Memory B cell (primary cell): ENCODE data around the gene GAP43.

Experiments used
- ATAC-seq: fragments of 150-1000 bp; cut with Tn5 transposase; 2 replicates; pipeline ENCODE4 v1.10.0; 2021; ENCODE audit warnings: low read depth, mild to moderate bottlenecking, moderate library complexity
- DNase-seq, 2 donors: peaks; one replicate each; pipeline ENCODE4 v3.0.0; 2022; ENCODE audit warnings: low spot score in 2 of 2
- H3K27ac Mint-ChIP-seq: one replicate; pipeline ENCODE4 v1.8.0; 2022; ENCODE audit warnings: mild to moderate bottlenecking, moderate library complexity, mixed read lengths
- H3K27me3 Mint-ChIP-seq: one replicate; pipeline ENCODE4 v1.8.0; 2022; ENCODE audit warnings: mixed read lengths
- H3K36me3 Mint-ChIP-seq: one replicate; pipeline ENCODE4 v1.8.0; 2022; ENCODE audit warnings: mild to moderate bottlenecking, mixed read lengths
- H3K4me1 Mint-ChIP-seq: one replicate; pipeline ENCODE4 v1.8.0; 2022; ENCODE audit warnings: mixed read lengths
- H3K4me3 Mint-ChIP-seq: one replicate; pipeline ENCODE4 v1.8.0; 2022; ENCODE audit warnings: mild to moderate bottlenecking, moderate library complexity, mixed read lengths
- H3K9me3 Mint-ChIP-seq: one replicate; pipeline ENCODE4 v1.8.0; 2022; ENCODE audit warnings: mixed read lengths

The GAP43 gene

GRCh38 chr3:115623044-115623868 lies at the start of gene GAP43:
GAP43 (plus strand) TSS chr3:115623510; CDS start chr3:115623690, 180 bp downstream.
- Mint-ChIP-seq H3K27ac (no peak within 1 kb of the TSS), H3K4me3 (peak within 1 kb of the TSS; percentile 37), H3K36me3 (no peaks in the 10 kb centered on the region)

DNA sequence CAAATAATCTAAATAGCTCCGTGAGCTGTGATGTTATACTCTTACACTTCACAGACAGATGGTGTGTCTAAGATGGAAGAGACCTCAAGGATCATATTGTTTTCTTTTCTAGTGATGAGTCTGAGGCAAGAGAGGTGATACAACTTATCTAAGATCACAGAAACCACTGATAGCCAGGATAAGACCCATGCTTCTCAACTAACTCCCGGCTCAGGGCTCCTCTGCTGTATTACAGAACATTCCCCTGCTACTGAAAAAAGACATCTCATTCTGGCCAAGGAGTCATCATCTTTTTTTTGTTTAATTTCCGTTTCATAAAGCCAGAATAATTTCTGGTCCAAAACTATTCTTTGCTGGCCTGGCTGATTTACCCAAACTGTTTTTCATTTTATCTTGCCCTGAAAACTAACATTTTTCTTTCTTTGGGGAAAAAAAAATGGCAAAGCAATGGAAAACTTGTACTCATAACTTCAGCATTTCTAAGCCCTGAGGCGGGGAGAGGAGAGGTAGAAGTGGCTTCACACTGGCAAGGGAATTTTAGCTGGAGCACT lies 46.9 kb upstream of the GAP43 start:
- no peak overlapping the region for H3K27ac Mint-ChIP-seq
- H3K4me1 Mint-ChIP-seq = no peaks in the 10 kb centered on the region
- ATAC-seq = no peak

More at GRCh38 chr3:115623044-115623868, at the start of gene GAP43:
- Mint-ChIP-seq H3K4me1 (peaks cover 11% of the 10 kb centered on the region), H3K9me3 (no peaks in the 10 kb centered on the region), H3K27me3 (peaks cover 17% of the 10 kb centered on the region)
- no peak for DNase-seq
- peak; percentile 52 for ATAC-seq

GRCh38 chr3:115577000-115577399 lies 46.3 kb upstream of the GAP43 start:
- H3K27me3 Mint-ChIP-seq = peaks cover 11% of the 10 kb centered on the region
- H3K36me3 Mint-ChIP-seq = no peaks in the 10 kb centered on the region
- DNase-seq = no peak
- H3K4me1 Mint-ChIP-seq = no peaks in the 10 kb centered on the region
- no peaks in the 10 kb centered on the region for H3K9me3 Mint-ChIP-seq
- H3K4me3 Mint-ChIP-seq = no peak overlapping the region
- no peak for ATAC-seq
- no peak overlapping the region for H3K27ac Mint-ChIP-seq

More for the DNA sequence above, 46.9 kb upstream of the GAP43 start:
- Mint-ChIP-seq H3K27me3 (peaks cover 11% of the 10 kb centered on the region), H3K4me3 (no peak overlapping the region), H3K9me3 (no peaks in the 10 kb centered on the region), H3K36me3 (no peaks in the 10 kb centered on the region)
- DNase-seq = no peak

DNA sequence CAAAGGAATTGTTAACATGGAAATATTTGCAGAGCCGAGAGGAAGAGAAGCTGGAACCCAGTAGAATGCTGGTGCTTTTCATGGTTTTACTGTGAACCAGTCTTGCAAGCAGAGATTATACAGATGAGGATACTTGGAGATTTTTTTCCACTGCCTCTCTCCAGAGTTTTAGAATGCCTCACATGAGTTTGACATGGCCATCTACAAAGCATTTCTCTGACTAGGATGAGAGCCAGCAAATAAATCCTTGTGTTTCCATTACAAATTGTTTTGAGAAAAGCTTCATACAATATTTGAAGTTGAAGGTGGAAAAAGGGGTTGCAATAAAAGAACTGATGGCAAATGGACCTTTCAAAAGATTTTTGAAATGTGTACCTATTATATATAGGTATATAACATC lies 45.0 kb upstream of the GAP43 start:
- DNase-seq (no peak), ATAC-seq (no peak)
- Mint-ChIP-seq H3K4me3 (no peak overlapping the region), H3K4me1 (no peaks in the 10 kb centered on the region), H3K9me3 (no peaks in the 10 kb centered on the region), H3K36me3 (no peaks in the 10 kb centered on the region), H3K27ac (no peak overlapping the region), H3K27me3 (peaks cover 11% of the 10 kb centered on the region)

DNA sequence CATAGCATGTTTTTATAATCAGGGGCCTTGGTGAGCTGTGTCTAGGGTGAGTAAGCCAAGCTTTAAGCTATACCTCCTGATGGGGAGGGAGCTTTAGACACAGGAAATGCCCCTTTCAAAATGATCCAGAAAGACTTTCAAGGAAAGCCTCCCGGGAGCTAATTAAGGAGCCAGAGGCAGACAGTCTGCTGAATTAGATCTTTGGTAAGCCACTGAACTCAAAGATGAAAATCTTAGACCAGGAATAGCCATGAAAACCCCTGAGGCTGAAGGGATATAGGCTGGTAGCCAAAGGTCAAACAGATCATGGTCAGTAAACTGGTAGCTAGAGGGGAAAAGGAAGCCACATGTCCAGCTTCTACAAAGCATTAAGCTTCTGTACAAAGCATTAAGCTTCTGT lies 42.7 kb upstream of the GAP43 start:
- Mint-ChIP-seq H3K4me1 (no peaks in the 10 kb centered on the region), H3K27me3 (peaks cover 7% of the 10 kb centered on the region), H3K9me3 (no peaks in the 10 kb centered on the region), H3K36me3 (no peaks in the 10 kb centered on the region), H3K27ac (no peak overlapping the region), H3K4me3 (no peak overlapping the region)
- DNase-seq (no peak), ATAC-seq (no peak)

- Mint-ChIP-seq H3K36me3 (no peaks in the 10 kb centered on the region), H3K27ac (no peak overlapping the region), H3K27me3 (peaks cover 7% of the 10 kb centered on the region), H3K9me3 (no peaks in the 10 kb centered on the region), H3K4me3 (no peak overlapping the region), H3K4me1 (no peaks in the 10 kb centered on the region)
- no peak for ATAC-seq
- no peak for DNase-seq
Observed at GRCh38 chr3:115581362-115582135, 41.8 kb upstream of the GAP43 start.

DNA sequence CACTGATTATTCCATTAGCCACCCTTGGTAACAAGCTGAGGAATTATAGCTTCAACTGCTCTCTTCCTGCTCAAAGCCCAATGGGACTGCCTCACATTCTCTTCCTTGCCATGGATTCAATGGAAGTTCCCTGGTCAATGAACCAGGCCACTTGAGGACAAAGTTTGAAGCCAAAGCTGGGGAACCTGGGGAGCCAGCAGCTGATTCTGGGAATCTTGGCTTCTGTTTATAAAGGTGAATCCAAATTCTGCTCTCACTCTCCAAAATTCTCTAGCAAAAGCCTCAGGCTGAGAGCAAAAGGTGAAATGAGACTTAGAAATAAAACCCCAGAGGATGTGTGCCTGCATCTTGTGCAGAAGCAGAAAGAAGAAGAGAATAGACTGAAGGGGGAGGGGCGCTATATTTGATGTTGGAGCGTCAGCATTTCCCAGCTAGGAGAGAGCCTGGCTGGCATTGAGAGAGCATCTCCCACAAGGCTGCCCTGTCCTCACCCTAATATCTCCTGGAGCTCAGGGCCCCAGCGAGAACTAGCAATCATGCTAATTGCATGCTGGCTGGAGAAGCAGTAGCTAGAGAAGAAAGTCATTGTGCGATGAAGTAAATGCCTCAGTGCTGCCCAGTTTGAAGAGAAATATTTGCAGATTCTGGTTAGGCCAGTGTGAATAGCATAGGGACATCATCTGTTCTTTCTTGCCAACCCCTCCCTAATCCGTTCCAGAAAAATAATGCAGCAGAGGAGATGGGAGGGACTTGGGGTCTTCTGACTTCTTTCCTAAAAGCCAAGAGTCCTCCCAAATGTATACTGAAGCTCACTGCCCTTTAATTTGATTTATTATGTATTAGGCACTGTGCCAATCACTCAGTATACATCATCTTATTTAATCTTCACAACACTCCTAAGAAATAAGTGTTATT lies 34.9 kb upstream of the GAP43 start:
- DNase-seq = no peak
- Mint-ChIP-seq H3K9me3 (no peaks in the 10 kb centered on the region), H3K27me3 (peaks cover 3% of the 10 kb centered on the region), H3K36me3 (no peaks in the 10 kb centered on the region), H3K4me1 (no peaks in the 10 kb centered on the region), H3K4me3 (no peak overlapping the region), H3K27ac (no peak overlapping the region)
- no peak for ATAC-seq

- Mint-ChIP-seq H3K36me3 (peaks cover 2% of the 10 kb centered on the region), H3K4me3 (no peak overlapping the region), H3K27me3 (peaks cover 3% of the 10 kb centered on the region), H3K9me3 (peaks cover 8% of the 10 kb centered on the region), H3K27ac (no peak overlapping the region), H3K4me1 (no peaks in the 10 kb centered on the region)
- DNase-seq (no peak), ATAC-seq (no peak)
Observed at GRCh38 chr3:115590873-115591272, 32.4 kb upstream of the GAP43 start.

- H3K4me1 Mint-ChIP-seq = no peaks in the 10 kb centered on the region
- H3K4me3 Mint-ChIP-seq = no peak overlapping the region
- H3K27me3 Mint-ChIP-seq = peaks cover 8% of the 10 kb centered on the region
- H3K27ac Mint-ChIP-seq = no peak overlapping the region
- peaks cover 2% of the 10 kb centered on the region for H3K36me3 Mint-ChIP-seq
- no peak for ATAC-seq
- H3K9me3 Mint-ChIP-seq = peaks cover 11% of the 10 kb centered on the region
- DNase-seq = no peak
Observed at GRCh38 chr3:115595611-115596275, 27.6 kb upstream of the GAP43 start.

DNA sequence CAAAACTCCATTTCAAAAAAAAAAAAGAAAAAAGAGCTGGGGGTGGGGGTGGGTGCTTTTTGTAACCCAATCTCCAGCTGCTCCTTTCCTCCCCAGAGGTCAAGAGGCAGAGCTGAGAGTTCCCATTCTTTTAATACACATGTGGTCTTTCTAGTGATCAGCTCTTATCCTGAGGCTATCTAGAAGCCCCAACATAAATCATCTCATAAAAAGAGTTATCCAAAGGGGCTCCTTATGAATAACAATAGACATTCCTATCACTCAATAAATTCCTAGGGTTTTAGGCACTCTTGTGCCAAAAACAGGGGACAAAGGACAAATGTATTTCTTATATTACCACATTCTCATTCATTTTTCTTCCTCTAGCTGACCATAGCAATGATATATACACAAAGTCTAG lies 25.1 kb upstream of the GAP43 start:
- Mint-ChIP-seq H3K9me3 (peaks cover 11% of the 10 kb centered on the region), H3K27me3 (peaks cover 11% of the 10 kb centered on the region), H3K27ac (no peak overlapping the region), H3K4me1 (no peaks in the 10 kb centered on the region), H3K36me3 (peaks cover 2% of the 10 kb centered on the region), H3K4me3 (no peak overlapping the region)
- no peak for DNase-seq
- ATAC-seq = no peak

DNA sequence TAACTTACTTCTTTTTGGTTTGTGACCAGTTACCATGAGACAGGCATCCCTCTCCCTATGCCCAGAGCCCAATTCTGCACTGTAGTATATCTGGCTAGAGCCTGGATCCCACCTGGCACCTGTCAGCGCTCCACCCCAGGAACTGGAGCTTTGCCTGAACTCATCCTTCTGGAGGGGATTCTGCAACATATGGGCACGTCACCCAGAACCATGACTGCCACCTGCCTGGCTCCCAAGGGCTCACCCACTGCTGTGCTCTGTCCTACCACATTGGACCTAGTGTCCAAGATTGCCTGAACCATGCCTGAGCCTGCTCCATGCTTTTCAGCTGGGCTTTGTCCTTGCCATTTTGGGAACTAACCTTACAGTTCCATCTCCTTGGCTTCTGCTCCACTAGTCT lies 21.1 kb upstream of the GAP43 start:
- ATAC-seq = no peak
- no peak overlapping the region for H3K27ac Mint-ChIP-seq
- H3K27me3 Mint-ChIP-seq = peaks cover 9% of the 10 kb centered on the region
- H3K36me3 Mint-ChIP-seq = no peaks in the 10 kb centered on the region
- no peak for DNase-seq
- no peaks in the 10 kb centered on the region for H3K4me1 Mint-ChIP-seq
- no peaks in the 10 kb centered on the region for H3K9me3 Mint-ChIP-seq
- H3K4me3 Mint-ChIP-seq = no peak overlapping the region

GRCh38 chr3:115611630-115612029 lies 11.7 kb upstream of the GAP43 start:
- ATAC-seq (no peak), DNase-seq (no peak)
- Mint-ChIP-seq H3K27me3 (no peaks in the 10 kb centered on the region), H3K4me1 (peaks cover 5% of the 10 kb centered on the region), H3K27ac (no peak overlapping the region), H3K9me3 (no peaks in the 10 kb centered on the region), H3K36me3 (no peaks in the 10 kb centered on the region), H3K4me3 (no peak overlapping the region)
